Measurements from ENCODE around the gene C13orf46. TPM values are rescaled to one million over a fixed set of nuclear protein-coding genes. Genes with fewer than 3 reads are reported as not detected.
A peak's percentile ranks its signal among the peaks of the same experiment; 100 is the strongest.
"Not testable (repeated sequence)": the region's sequence is repeated elsewhere in the genome, so short reads cannot be mapped to it uniquely, and the experiment has no call there.

C13orf46 gene
- 0.57 and 0.61 TPM in 2 replicates for total RNA-seq

DNA sequence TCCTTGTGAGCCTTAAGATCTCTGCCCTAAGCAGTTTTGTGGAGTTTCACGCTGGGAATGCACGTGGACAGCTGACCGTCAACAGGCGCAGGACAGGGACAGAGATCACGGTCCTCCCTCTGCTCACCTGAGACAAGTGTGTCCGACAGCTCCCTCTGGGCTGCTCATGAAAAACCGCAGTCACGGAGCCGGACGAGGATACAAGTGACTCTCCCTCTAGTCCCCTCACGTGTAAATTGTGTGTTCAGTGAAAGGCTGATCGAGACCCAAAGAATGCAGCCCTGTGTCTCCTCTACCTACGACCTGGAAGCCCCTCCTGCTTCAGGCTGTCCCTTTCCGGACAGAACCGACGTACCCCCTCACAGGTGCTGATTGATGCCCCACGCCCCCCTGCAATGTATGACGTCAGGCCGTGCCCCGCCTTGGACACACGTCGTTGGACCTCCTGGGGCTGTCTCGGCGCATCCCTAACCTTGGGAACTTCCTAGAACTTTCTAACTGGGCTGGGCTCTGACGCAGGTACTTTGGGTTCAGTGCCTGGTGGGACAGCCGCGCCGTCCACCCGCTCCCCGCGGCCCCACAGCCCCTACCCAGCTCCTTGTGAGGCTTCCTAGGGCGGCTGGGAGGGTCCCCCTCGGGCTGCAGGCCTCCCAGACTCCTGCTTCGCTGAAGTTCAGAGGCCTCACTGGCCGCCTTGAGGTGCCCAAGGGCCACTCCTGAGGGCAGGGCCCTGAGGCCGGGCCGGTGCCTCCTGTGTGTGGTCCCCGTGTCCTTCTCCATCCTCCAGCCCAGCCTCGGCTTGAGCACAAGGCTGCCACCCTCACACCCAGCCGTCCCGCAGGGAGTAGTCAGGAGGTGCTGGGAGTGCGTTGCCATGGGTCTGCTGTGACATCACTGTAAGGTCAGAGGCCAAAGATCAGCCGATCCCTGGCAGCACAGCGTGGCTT lies at the start of gene C13orf46:
C13orf46 (minus strand) TSS at position 859 of the 947 bp plus-strand sequence; CDS start at position 780, 79 bp downstream.
- Mint-ChIP-seq H3K36me3 (ENCODE audit: low read depth) (peaks cover 25% of the 10 kb centered on the region), H3K4me1 (peaks cover 1% of the 10 kb centered on the region), H3K4me3 (no peak within 1 kb of the TSS), H3K9me3 (no peaks in the 10 kb centered on the region), H3K27ac (no peak within 1 kb of the TSS), H3K27me3 (no peaks in the 10 kb centered on the region)
- no peak for DNase-seq
- intact Hi-C loops (cut with micrococcal nuclease) = no loop called here

GRCh38 chr13:114022876-114023275 lies 49.0 kb upstream of the C13orf46 start:
- H3K4me3 Mint-ChIP-seq = no peak overlapping the region
- no peak for DNase-seq
- no peak overlapping the region for H3K27ac Mint-ChIP-seq
- H3K27me3 Mint-ChIP-seq = no peaks in the 10 kb centered on the region
- intact Hi-C loops (cut with micrococcal nuclease) = no loop called here
- H3K36me3 Mint-ChIP-seq (ENCODE audit: low read depth) = peaks cover 36% of the 10 kb centered on the region
- no peaks in the 10 kb centered on the region for H3K4me1 Mint-ChIP-seq
- H3K9me3 Mint-ChIP-seq = no peaks in the 10 kb centered on the region

DNA sequence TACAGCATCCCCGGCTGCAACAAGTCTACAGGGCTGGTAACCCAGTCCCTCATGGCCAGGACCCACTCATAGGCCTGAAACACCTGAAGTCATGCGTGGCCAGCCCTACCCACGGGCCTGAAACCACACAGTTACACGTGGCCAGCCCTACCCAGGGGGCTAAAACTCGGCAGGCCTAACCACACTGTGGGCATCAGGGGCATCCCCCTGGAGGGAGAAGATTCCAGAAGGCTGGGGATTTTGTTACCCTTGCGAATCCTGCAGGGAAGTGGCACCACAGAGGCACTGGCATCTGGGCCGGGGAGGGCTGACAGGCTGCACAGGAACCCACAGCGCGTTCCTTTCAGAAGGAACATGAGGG lies 48.4 kb upstream of the C13orf46 start:
- H3K4me1 Mint-ChIP-seq = no peaks in the 10 kb centered on the region

GRCh38 chr13:114021464-114022308 lies 47.8 kb upstream of the C13orf46 start:
- no peak for DNase-seq
- no peak overlapping the region for H3K4me3 Mint-ChIP-seq
- no peaks in the 10 kb centered on the region for H3K27me3 Mint-ChIP-seq
- peaks cover 39% of the 10 kb centered on the region for H3K36me3 Mint-ChIP-seq (ENCODE audit: low read depth)
- no peaks in the 10 kb centered on the region for H3K4me1 Mint-ChIP-seq
- intact Hi-C loops (cut with micrococcal nuclease) = no loop called here
- H3K9me3 Mint-ChIP-seq = no peaks in the 10 kb centered on the region
- no peak overlapping the region for H3K27ac Mint-ChIP-seq

More for the DNA sequence above, 48.4 kb upstream of the C13orf46 start:
- H3K27ac Mint-ChIP-seq = no peak overlapping the region
- H3K9me3 Mint-ChIP-seq = no peaks in the 10 kb centered on the region
- no peak overlapping the region for H3K4me3 Mint-ChIP-seq
- no peaks in the 10 kb centered on the region for H3K27me3 Mint-ChIP-seq
- intact Hi-C loops (cut with micrococcal nuclease) = no loop called here
- peaks cover 39% of the 10 kb centered on the region for H3K36me3 Mint-ChIP-seq (ENCODE audit: low read depth)
- no peak for DNase-seq

DNA sequence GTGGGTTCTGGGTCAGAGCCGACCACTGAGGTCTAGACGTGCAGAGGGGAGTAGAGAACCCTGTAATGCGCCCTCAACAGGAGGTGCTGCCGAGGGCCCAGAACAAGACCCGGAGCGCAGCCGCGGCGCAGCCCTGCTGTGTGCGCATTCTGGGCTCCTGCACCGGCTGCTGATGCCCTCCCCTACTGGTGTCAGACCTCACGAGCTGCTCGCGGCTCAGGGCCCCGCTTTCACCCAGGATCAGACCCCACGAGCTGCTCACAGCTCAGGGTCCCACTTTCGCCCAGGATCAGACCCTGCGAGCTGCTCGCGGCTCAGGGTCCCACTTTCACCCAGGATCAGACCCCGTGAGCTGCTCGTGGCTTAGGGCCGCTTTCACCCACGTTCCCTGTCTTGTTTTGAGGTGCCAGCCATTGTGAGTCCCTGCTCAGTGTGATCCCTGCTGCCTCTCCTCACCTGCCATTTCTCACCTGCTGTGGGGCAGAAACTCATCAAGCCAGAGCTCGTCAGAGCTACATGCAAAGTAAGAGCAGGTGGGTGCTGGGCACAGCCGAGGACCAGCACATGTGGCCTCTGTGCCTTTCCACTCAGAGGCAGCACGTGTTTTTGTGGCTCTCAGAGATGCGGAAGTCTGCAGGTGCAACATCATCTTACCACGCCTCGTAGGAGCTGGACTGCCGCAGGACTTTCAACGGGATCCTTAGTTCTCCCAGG lies 47.0 kb upstream of the C13orf46 start:
- no peak overlapping the region for H3K27ac Mint-ChIP-seq
- no peaks in the 10 kb centered on the region for H3K27me3 Mint-ChIP-seq
- H3K9me3 Mint-ChIP-seq = no peaks in the 10 kb centered on the region
- intact Hi-C loops (cut with micrococcal nuclease) = no loop called here
- H3K4me1 Mint-ChIP-seq = no peaks in the 10 kb centered on the region
- no peak overlapping the region for H3K4me3 Mint-ChIP-seq
- H3K36me3 Mint-ChIP-seq (ENCODE audit: low read depth) = peaks cover 40% of the 10 kb centered on the region
- no peak for DNase-seq

GRCh38 chr13:114020134-114020533 lies 46.3 kb upstream of the C13orf46 start:
- H3K27me3 Mint-ChIP-seq; H3K4me1 Mint-ChIP-seq; DNase-seq; H3K4me3 Mint-ChIP-seq; H3K9me3 Mint-ChIP-seq; H3K27ac Mint-ChIP-seq; intact Hi-C loops (cut with micrococcal nuclease): not testable (repeated sequence)
- H3K36me3 Mint-ChIP-seq (ENCODE audit: low read depth) = peaks cover 40% of the 10 kb centered on the region

- intact Hi-C loops (cut with micrococcal nuclease) = no loop called here
- Mint-ChIP-seq H3K4me1 (no peaks in the 10 kb centered on the region), H3K4me3 (no peak overlapping the region), H3K27me3 (no peaks in the 10 kb centered on the region), H3K9me3 (no peaks in the 10 kb centered on the region), H3K36me3 (ENCODE audit: low read depth) (peaks cover 42% of the 10 kb centered on the region), H3K27ac (no peak overlapping the region)
- DNase-seq = peak; percentile 79
These were observed 45.5 kb upstream of the C13orf46 start for GRCh38 chr13:114019367-114019766.

GRCh38 chr13:114018461-114019055 lies 44.7 kb upstream of the C13orf46 start:
- Mint-ChIP-seq H3K27me3 (no peaks in the 10 kb centered on the region), H3K4me1 (no peaks in the 10 kb centered on the region), H3K27ac (no peak overlapping the region), H3K36me3 (ENCODE audit: low read depth) (peaks cover 38% of the 10 kb centered on the region), H3K4me3 (no peak overlapping the region), H3K9me3 (no peaks in the 10 kb centered on the region)
- intact Hi-C loops (cut with micrococcal nuclease) = no loop called here
- DNase-seq = no peak

DNA sequence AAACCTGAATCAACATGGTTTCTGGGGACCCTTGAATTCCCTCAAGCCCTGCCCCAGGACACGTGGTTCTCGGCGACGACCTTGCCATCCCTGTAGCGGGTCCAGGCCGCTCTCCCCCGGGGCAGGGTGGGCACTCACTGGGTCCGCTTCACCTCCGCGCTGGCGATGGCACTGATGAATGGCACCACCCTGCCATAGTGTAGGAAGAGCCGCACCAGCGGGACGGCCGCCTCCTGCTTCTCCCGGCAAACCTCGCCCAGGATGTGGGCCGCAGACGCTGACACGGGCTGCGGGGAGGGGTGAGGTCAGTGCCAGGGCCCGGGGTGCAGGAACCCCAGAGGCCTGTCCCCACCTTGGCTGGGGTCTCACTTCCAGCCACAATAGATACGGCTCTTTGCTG lies 44.1 kb upstream of the C13orf46 start:
- H3K9me3 Mint-ChIP-seq = no peaks in the 10 kb centered on the region
- H3K36me3 Mint-ChIP-seq (ENCODE audit: low read depth) = peaks cover 36% of the 10 kb centered on the region
- H3K27ac Mint-ChIP-seq = no peak overlapping the region

DNA sequence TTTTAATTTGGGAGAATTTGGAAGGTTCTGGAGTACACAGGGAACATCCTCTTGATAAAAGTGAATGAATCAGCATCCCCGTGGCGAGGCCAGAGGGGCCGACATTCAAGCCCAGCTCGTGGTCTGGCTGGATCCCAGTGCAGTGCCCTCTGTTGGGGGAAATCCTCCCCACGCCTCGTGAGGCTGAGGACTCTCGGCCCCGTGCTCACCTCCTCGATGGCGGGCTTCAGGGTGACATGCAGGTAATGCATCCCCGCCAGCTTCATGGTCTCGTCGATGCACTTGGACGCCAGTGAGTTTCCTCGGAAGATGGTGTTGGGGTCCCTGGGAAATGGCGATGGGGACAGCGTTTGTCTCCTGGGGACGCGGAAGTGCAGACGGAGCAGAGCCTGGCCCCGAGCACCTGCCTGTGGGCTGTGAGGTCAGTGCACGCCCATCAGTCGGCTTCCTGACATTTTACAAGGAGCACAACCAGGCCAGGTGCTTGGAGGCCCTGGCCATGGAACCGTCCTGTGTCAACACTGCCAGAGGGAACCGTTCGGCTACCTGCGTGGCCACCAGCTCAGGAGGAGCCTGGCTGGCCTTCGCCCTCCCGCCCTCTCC lies 43.3 kb upstream of the C13orf46 start:
- H3K9me3 Mint-ChIP-seq = no peaks in the 10 kb centered on the region
- no peak overlapping the region for H3K27ac Mint-ChIP-seq
- H3K4me3 Mint-ChIP-seq = no peak overlapping the region
- no peaks in the 10 kb centered on the region for H3K4me1 Mint-ChIP-seq
- intact Hi-C loops (cut with micrococcal nuclease) = no loop called here
- H3K36me3 Mint-ChIP-seq (ENCODE audit: low read depth) = peaks cover 33% of the 10 kb centered on the region
- no peaks in the 10 kb centered on the region for H3K27me3 Mint-ChIP-seq
- DNase-seq = no peak

More for the DNA sequence above, 44.1 kb upstream of the C13orf46 start:
- H3K4me1 Mint-ChIP-seq = no peaks in the 10 kb centered on the region
- no peak for DNase-seq
- H3K27me3 Mint-ChIP-seq = no peaks in the 10 kb centered on the region
- intact Hi-C loops (cut with micrococcal nuclease) = no loop called here
- no peak overlapping the region for H3K4me3 Mint-ChIP-seq

GRCh38 chr13:114016321-114017027 lies 42.6 kb upstream of the C13orf46 start:
- Mint-ChIP-seq H3K27me3 (no peaks in the 10 kb centered on the region), H3K9me3 (no peaks in the 10 kb centered on the region), H3K4me1 (no peaks in the 10 kb centered on the region), H3K4me3 (no peak overlapping the region), H3K27ac (no peak overlapping the region), H3K36me3 (ENCODE audit: low read depth) (peaks cover 31% of the 10 kb centered on the region)
- DNase-seq = no peak
- intact Hi-C loops (cut with micrococcal nuclease) = no loop called here

GRCh38 chr13:114015969-114016295 lies 42.1 kb upstream of the C13orf46 start:
- no peak for DNase-seq
- peaks cover 3% of the 10 kb centered on the region for H3K4me1 Mint-ChIP-seq
- no peak overlapping the region for H3K4me3 Mint-ChIP-seq
- H3K9me3 Mint-ChIP-seq = no peaks in the 10 kb centered on the region
- H3K36me3 Mint-ChIP-seq (ENCODE audit: low read depth) = peaks cover 32% of the 10 kb centered on the region
- intact Hi-C loops (cut with micrococcal nuclease) = no loop called here
- H3K27ac Mint-ChIP-seq = no peak overlapping the region
- H3K27me3 Mint-ChIP-seq = no peaks in the 10 kb centered on the region

Measured in activated CD4-positive, alpha-beta T cell treated with anti-CD3 and anti-CD28 coated beads, Interleukin-2, amount 10 ng/mL, durations not matched to agents 24 days and 14 days (primary cell).